MCF 10A (cell line): ENCODE measurements around the gene GNAL. TPM values are rescaled to one million over a fixed set of nuclear protein-coding genes. Genes with fewer than 3 reads are reported as not detected.

ENCODE experiments used
- BruUV-seq: library from RNA; stranded (reverse); fragments of 400-500 nt; replicated peaks from 2 replicates; lab custom pipeline; 2021; lab: Mats Ljungman, UMichigan
- CTCF ChIA-PET: fragments of 300-600 bp; sonication (Branson Sonifier 250); formaldehyde crosslinking; extraction: SDS; loops from one replicate; lab custom pipeline; 2021; ENCODE audit warnings: antibody characterized with exemption, inconsistent platforms; lab: Yijun Ruan, JAX
- POLR2A ChIA-PET: fragments of 300-600, 350-650 bp; sonication (Branson Sonifier 250); formaldehyde crosslinking; extraction: SDS; loops from one replicate; lab custom pipeline; 2020; ENCODE audit warnings: antibody characterized with exemption, inconsistent platforms; lab: Yijun Ruan, JAX
- DNase-seq: peaks from one replicate; pipeline ENCODE4 v3.0.0-alpha.2; 2018; ENCODE audit not compliant: unreplicated experiment
- H3K27ac Mint-ChIP-seq: one replicate; pipeline ENCODE4 v1.8.0; 2022; ENCODE audit warnings: mild to moderate bottlenecking, low read depth, mixed read lengths; ENCODE audit not compliant: unreplicated experiment
- H3K27me3 Mint-ChIP-seq: one replicate; pipeline ENCODE4 v1.8.0; 2022; ENCODE audit warnings: mixed read lengths; ENCODE audit not compliant: insufficient read depth, unreplicated experiment
- H3K36me3 Mint-ChIP-seq: one replicate; pipeline ENCODE4 v1.8.0; 2022; ENCODE audit warnings: mild to moderate bottlenecking, moderate library complexity, mixed read lengths; ENCODE audit not compliant: insufficient read depth, unreplicated experiment
- H3K4me1 Mint-ChIP-seq: one replicate; pipeline ENCODE4 v1.8.0; 2022; ENCODE audit warnings: mixed read lengths; ENCODE audit not compliant: insufficient read depth, unreplicated experiment
- H3K4me3 Mint-ChIP-seq: one replicate; pipeline ENCODE4 v1.8.0; 2022; ENCODE audit warnings: mild to moderate bottlenecking, moderate library complexity, mixed read lengths; ENCODE audit not compliant: unreplicated experiment
- H3K9me3 Mint-ChIP-seq: one replicate; pipeline ENCODE4 v1.8.0; 2022; ENCODE audit warnings: mixed read lengths; ENCODE audit not compliant: unreplicated experiment
- intact Hi-C: fragments of 100-400 bp; cut with micrococcal nuclease; formaldehyde crosslinking; loops from 2 replicates; pipeline ENCODE4 v1.14.1; 2022
- total RNA-seq: library from RNA; stranded (reverse); gene quantifications from 2 replicates; pipeline ENCODE4 v1.2.3, GENCODE V29; 2022
- TF ChIP-seq, protein P1 (sequence below): fragments of 200-600 bp; IDR thresholded peaks from one replicate; pipeline ENCODE4 v1.8.0; 2022; ENCODE audit warnings: antibody characterized with exemption, mild to moderate bottlenecking; ENCODE audit not compliant: unreplicated experiment

The GNAL gene
- total RNA-seq, 1 experiment from 2014 or later: 1.6 TPM

DNA sequence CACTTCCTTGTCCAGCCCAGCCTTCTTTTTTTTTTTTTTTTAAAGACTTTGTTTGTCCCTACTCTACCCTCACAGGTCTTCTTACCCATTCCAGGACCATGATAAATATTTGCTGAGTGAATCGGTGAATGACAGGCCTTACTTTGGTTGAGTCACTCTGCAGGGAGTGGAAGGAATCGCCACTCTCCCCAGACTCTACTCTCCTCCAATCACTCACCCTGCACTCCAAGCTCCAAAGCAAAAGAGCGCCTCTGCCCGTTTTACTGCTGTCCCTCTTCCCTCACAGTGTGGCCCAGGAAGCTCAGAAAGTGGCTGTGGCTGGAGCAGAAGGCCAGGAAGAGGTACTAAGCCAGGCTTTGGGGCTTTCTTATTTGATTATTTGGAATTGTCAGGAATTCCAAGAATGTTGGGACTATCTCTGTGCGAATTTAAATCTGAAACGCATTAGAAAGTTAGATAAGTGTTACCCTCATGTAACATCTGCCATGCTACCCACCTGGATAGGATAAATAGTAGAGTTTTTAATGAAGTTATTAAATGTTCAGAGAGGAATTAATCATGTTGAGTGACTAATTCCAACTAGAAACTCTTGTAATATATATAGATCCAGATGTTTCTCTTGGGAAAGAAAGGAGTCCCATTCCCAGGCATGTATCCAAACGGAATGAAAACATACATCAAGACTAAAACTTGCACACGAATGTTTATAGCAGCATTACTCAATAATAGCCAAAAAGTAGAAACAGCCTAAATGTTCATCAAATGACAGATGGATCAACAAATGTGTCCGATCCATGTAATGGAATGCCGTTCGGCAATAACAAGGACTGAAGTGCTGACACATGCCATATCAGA lies 119.2 kb downstream of the GNAL start:
- no peak overlapping the region for H3K4me3 Mint-ChIP-seq
- CTCF ChIA-PET: interaction anchor here (0.7 kb wide), 1 partner anchor 76 kb away, joined by 3 read pairs; no protein-coding TSS in a partner anchor

DNA sequence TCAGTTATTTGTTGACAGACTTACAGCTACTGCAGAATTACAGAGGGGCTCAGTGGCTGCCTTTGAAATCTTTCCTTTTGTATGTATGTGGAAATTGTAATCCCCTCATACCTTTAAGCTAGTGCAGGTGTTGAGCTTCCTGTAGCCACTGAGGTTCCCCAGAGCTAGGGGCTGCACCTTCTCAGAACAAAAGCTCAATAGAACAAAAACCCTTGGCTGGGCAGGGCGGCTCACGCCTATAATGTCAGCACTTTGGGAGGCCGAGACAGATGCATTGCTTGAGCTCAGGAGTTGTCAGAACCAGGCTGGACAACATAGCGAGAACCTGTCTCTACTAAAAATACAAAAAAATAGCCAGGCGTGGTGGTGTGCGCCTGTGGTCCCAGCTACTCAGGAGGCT lies 120.8 kb downstream of the GNAL start:
- H3K4me1 Mint-ChIP-seq: peaks cover 15% of the 10 kb centered on the region
- POLR2A ChIA-PET: no interaction called here
- H3K4me3 Mint-ChIP-seq: no peak overlapping the region
- peaks cover 15% of the 10 kb centered on the region for H3K27me3 Mint-ChIP-seq
- no peaks in the 10 kb centered on the region for H3K9me3 Mint-ChIP-seq
- intact Hi-C loops: no loop called here
- no TSS peak for BruUV-seq
- no peak for DNase-seq
- CTCF ChIA-PET: no interaction called here
- no peak overlapping the region for H3K27ac Mint-ChIP-seq
- H3K36me3 Mint-ChIP-seq: no peaks in the 10 kb centered on the region
- TF ChIP-seq, protein P1, sequence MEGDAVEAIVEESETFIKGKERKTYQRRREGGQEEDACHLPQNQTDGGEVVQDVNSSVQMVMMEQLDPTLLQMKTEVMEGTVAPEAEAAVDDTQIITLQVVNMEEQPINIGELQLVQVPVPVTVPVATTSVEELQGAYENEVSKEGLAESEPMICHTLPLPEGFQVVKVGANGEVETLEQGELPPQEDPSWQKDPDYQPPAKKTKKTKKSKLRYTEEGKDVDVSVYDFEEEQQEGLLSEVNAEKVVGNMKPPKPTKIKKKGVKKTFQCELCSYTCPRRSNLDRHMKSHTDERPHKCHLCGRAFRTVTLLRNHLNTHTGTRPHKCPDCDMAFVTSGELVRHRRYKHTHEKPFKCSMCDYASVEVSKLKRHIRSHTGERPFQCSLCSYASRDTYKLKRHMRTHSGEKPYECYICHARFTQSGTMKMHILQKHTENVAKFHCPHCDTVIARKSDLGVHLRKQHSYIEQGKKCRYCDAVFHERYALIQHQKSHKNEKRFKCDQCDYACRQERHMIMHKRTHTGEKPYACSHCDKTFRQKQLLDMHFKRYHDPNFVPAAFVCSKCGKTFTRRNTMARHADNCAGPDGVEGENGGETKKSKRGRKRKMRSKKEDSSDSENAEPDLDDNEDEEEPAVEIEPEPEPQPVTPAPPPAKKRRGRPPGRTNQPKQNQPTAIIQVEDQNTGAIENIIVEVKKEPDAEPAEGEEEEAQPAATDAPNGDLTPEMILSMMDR: no peak

More for the DNA sequence above, 119.2 kb downstream of the GNAL start:
- BruUV-seq: no TSS peak
- peaks cover 28% of the 10 kb centered on the region for H3K27me3 Mint-ChIP-seq
- TF ChIP-seq, protein P1: no peak
- no peak overlapping the region for H3K27ac Mint-ChIP-seq
- H3K9me3 Mint-ChIP-seq: no peaks in the 10 kb centered on the region
- DNase-seq: peak; percentile 36
- no peaks in the 10 kb centered on the region for H3K36me3 Mint-ChIP-seq
- intact Hi-C loops: no loop called here
- H3K4me1 Mint-ChIP-seq: peaks cover 15% of the 10 kb centered on the region
- POLR2A ChIA-PET: interaction anchor here (2.2 kb wide), 1 partner anchor 42 kb away, joined by 6 read pairs; no protein-coding TSS in a partner anchor

DNA sequence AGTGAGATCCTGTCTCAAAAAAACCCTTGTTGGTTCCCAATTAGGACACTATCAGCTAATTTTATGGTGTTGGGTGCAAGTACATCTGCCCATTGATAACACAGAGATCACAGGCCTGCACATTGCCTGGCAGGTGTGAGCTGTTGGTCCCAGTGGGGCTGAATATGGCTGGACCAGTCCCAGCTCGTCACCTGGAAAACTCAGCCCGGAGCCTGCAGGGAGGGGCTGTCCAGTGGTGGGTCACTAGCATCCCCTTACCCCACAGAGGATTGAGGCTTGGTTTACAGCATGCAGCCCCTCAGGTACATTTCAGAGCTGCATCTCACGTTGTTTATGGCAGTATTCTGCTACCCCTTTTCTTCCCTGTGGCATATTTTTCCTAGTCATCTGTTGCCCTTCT lies 121.3 kb downstream of the GNAL start:
- ChIA-PET POLR2A (interaction anchor here (0.6 to 0.8 kb wide), 2 partner anchors 59 to 1731 kb away, joined by 3 read pairs; no protein-coding TSS in a partner anchor), CTCF (no interaction called here)
- Mint-ChIP-seq H3K27ac (no peak overlapping the region), H3K9me3 (no peaks in the 10 kb centered on the region), H3K36me3 (no peaks in the 10 kb centered on the region), H3K27me3 (peaks cover 10% of the 10 kb centered on the region), H3K4me1 (peaks cover 15% of the 10 kb centered on the region), H3K4me3 (no peak overlapping the region)
- intact Hi-C loops: no loop called here
- no TSS peak for BruUV-seq
- TF ChIP-seq, protein P1: no peak
- no peak for DNase-seq

DNA sequence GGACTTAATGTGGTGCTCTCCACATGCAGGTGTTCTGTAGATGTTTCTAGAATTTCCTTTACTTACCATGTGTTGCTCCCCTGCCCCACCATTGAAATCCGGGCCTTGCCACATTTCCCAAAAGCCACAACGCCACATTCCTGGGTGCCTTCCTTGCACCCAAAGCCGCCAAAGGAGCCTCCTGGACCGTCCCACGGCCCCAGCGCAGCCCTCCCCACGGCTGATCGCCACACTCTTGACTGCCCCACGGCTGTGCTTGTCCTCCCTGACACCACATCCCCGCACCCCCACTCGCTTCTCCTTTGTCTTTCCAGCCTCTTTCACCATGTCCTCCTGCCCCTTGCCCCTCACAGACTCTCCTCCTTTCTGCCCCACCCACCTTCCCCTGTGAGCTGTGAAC lies 121.9 kb downstream of the GNAL start:
- Mint-ChIP-seq H3K4me3 (no peak overlapping the region), H3K27me3 (peaks cover 4% of the 10 kb centered on the region), H3K4me1 (peaks cover 15% of the 10 kb centered on the region), H3K27ac (no peak overlapping the region), H3K36me3 (no peaks in the 10 kb centered on the region), H3K9me3 (no peaks in the 10 kb centered on the region)
- ChIA-PET POLR2A (interaction anchor here (0.6 to 0.8 kb wide), 2 partner anchors 59 to 1731 kb away, joined by 3 read pairs; no protein-coding TSS in a partner anchor), CTCF (no interaction called here)
- no TSS peak for BruUV-seq
- TF ChIP-seq, protein P1: no peak
- DNase-seq: no peak
- intact Hi-C loops: no loop called here
